ENCODE data around the gene HPS3.

GRCh38 chr3:149186721-149187120, 57.3 kb downstream of the HPS3 start:
- TF ChIP-seq POLR2AphosphoS5 (IDR thresholded peaks at IDR 0.05; ENCODE audit: low read depth, low read length) = no peak
- TF ChIP-seq TAF1 (IDR thresholded peaks at IDR 0.05; ENCODE audit: borderline replicate concordance, insufficient read depth, low read length) = no peak
